ENCODE measurements around the gene THEMIS2.
A peak's percentile ranks its signal among the peaks of the same experiment; 100 is the strongest.
"Not testable (repeated sequence)": the region's sequence is repeated elsewhere in the genome, so short reads cannot be mapped to it uniquely, and the experiment has no call there.

THEMIS2 gene

GRCh38 chr1:27872059-27872801, at the start of gene THEMIS2:
Gene THEMIS2, plus strand, starts transcription at chr1:27872544. Its CDS starts 28 bp downstream, at chr1:27872572.
- peak within 1 kb of the TSS; percentile 73 for H3K4me3 ChIP-seq (ENCODE audit: low read length)
- DNase-seq (ENCODE audit: low read depth), result peak; percentile 20
- TF ChIP-seq CTCF (conservative IDR thresholded peaks at IDR 0.05; ENCODE audit: low read length), result no peak

- H3K4me3 ChIP-seq (ENCODE audit: low read length), result no peak overlapping the region
- TF ChIP-seq CTCF (conservative IDR thresholded peaks at IDR 0.05; ENCODE audit: low read length), result no peak
- DNase-seq (ENCODE audit: low read depth), result no peak
These were observed 48.6 kb upstream of the THEMIS2 start for GRCh38 chr1:27823784-27824183.

GRCh38 chr1:27824411-27824810, 47.9 kb upstream of the THEMIS2 start:
- DNase-seq (ENCODE audit: low read depth), result no peak
- TF ChIP-seq CTCF (conservative IDR thresholded peaks at IDR 0.05; ENCODE audit: low read length), result no peak

GRCh38 chr1:27829339-27829960, 42.9 kb upstream of the THEMIS2 start:
- not testable (repeated sequence) for H3K4me3 ChIP-seq (ENCODE audit: low read length); DNase-seq (ENCODE audit: low read depth)

More at GRCh38 chr1:27824411-27824810, 47.9 kb upstream of the THEMIS2 start:
- no peak overlapping the region for H3K4me3 ChIP-seq (ENCODE audit: low read length)

GRCh38 chr1:27830621-27831440, 41.5 kb upstream of the THEMIS2 start, which contains the start of gene PPP1R8:
Gene PPP1R8, plus strand, starts transcription at chr1:27830782. Its CDS starts 54 bp downstream, at chr1:27830836.
- TF ChIP-seq CTCF (conservative IDR thresholded peaks at IDR 0.05; ENCODE audit: low read length), result no peak

GRCh38 chr1:27831568-27832410, 40.6 kb upstream of the THEMIS2 start:
- no peak for DNase-seq (ENCODE audit: low read depth)
- H3K4me3 ChIP-seq (ENCODE audit: low read length), result peak overlapping the region; percentile 93

More at GRCh38 chr1:27830621-27831440, 41.5 kb upstream of the THEMIS2 start, which contains the start of gene PPP1R8:
- H3K4me3 ChIP-seq (ENCODE audit: low read length), result peak within 1 kb of the TSS; percentile 93
- DNase-seq (ENCODE audit: low read depth), result peak; percentile 95

More at GRCh38 chr1:27831568-27832410, 40.6 kb upstream of the THEMIS2 start:
- no peak for TF ChIP-seq CTCF (conservative IDR thresholded peaks at IDR 0.05; ENCODE audit: low read length)

All from AG10803 (cell line).